ENCODE measurements around the gene SLC4A8. TPM values are rescaled to one million over a fixed set of nuclear protein-coding genes. Genes with fewer than 3 reads are reported as not detected.

SLC4A8 gene
- total and polyA plus RNA-seq, 9 of the 15 experiments (the other 6 are each of a cell fraction or from before 2014, with no cell fraction given): 0.04 to 1.5 (median 0.12) TPM; not detected in 2

GRCh38 chr12:51390891-51391282 is 33.7 kb upstream of the SLC4A8 start (continued):
- TF ChIP-seq TEAD1 (CRISPR knock-in tag; IDR thresholded peaks at IDR 0.05) (peak in 1 of 2 experiments; percentile 61; a peak in 1 of 4 replicates), POLR2AphosphoS2 (IDR thresholded peaks at IDR 0.05; ENCODE audit: low read length) (no peak), MECOM (CRISPR knock-in tag; IDR thresholded peaks at IDR 0.05) (no peak), HMGN3 (IDR thresholded peaks at IDR 0.05; ENCODE audit: borderline replicate concordance, extremely low read depth, insufficient read length, low read depth, low read length) (peak; percentile 10)
- TF ChIP-seq, protein P1, sequence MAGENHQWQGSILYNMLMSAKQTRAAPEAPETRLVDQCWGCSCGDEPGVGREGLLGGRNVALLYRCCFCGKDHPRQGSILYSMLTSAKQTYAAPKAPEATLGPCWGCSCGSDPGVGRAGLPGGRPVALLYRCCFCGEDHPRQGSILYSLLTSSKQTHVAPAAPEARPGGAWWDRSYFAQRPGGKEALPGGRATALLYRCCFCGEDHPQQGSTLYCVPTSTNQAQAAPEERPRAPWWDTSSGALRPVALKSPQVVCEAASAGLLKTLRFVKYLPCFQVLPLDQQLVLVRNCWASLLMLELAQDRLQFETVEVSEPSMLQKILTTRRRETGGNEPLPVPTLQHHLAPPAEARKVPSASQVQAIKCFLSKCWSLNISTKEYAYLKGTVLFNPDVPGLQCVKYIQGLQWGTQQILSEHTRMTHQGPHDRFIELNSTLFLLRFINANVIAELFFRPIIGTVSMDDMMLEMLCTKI (IDR thresholded peaks at IDR 0.05; ENCODE audit: partially characterized antibody): no peak

DNA sequence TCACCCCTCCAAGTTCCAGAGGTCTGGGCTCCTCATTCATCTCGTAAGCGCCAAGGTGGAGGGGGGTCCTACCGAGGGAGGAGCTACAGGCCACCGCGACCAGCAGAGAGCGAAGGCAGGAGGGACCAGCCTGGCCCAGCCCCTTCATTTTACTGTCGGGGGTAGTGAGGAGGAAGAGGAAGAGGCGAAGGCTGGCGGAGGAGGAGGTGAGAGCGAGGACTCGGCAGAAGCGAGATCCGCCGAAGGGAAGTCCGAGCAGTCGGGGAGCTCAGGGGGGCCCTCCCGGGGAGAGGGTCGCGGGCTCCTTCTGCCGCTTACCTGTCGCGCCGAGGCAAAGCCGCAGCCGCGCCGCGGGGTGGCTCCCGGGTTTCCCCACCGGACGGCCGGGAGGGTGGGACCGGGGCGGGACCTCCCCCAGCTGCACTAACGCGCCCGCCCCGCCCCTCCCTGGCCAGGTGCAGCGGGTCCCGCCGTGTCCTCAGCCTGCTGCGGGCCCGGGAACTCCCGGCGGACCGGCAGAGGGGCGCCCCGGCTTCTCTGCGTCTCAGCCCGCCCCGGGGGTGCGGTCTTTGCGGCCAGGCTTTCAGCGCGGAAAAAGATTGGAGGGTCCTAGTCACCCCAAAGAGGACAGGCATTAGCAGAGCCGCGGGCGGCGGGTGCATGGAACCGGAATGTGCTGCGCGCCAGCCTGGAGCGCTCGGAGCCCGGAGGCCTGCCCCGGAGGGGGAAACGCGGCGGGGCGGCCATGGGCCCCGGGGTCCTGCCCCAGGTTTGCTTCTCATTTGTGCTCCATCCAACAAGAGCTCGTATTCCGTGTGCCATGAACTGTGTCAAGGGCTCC is 33.1 kb upstream of the SLC4A8 start, which contains the start of gene GALNT6:
TSS of gene GALNT6 (minus strand) at position 124 of the 841 bp plus-strand sequence. CDS start 11,625 bp downstream, outside the sequence.
- Histone ChIP-seq H4K20me1 (replicated peaks; ENCODE audit: control insufficient read depth, insufficient read depth, low read length) (no peaks in the 10 kb centered on the region), H3K9me3 (replicated peaks; ENCODE audit: control insufficient read depth, insufficient read depth, low read depth, low read length) (no peaks in the 10 kb centered on the region), H3K4me3 (peak within 1 kb of the TSS; percentile 51), H3K4me2 (ENCODE audit: insufficient read depth, low read length) (peak within 1 kb of the TSS; percentile 79), H2AFZ (ENCODE audit: low read depth, low read length) (peak within 1 kb of the TSS; percentile 90), H3K9me1 (ENCODE audit: control insufficient read depth, insufficient read depth, low read length) (no peaks in the 10 kb centered on the region), H3K9ac (ENCODE audit: insufficient read depth in 1 of 2, low read depth in 2 of 2, low read length in 2 of 2) (peak within 1 kb of the TSS; percentile 67 to 92), H3K4me1 (replicated peaks in 1 of 2; ENCODE audit: control insufficient read depth in 2 of 2, insufficient read depth in 2 of 2, low read length in 2 of 2) (peaks cover 45 to 52% of the 10 kb centered on the region in 2 experiments), H3K27me3 (ENCODE audit: control insufficient read depth in 2 of 2, insufficient read depth in 2 of 2, low read length in 2 of 2) (no peaks in the 10 kb centered on the region), H3K27ac (ENCODE audit: extremely low read depth, low read depth, low read length) (peak within 1 kb of the TSS; percentile 32; the same call in 1 of the 3 replicates), H3K79me2 (ENCODE audit: control insufficient read depth, insufficient read depth, low read length) (no peaks in the 10 kb centered on the region), H3K36me3 (ENCODE audit: control insufficient read depth, insufficient read depth, low read length) (no peaks in the 10 kb centered on the region)
- 8% methylated on average over 12 of the region's 73 CpGs for WGBS (ENCODE audit: insufficient coverage, low coverage, missing lambda C conversion rate)
- in situ Hi-C loops (cut with MboI) (no loop called here), intact Hi-C loops (cut with micrococcal nuclease) (no loop called here)
- FAIRE-seq (no peak), ATAC-seq (peak; percentile 77), DNase-seq (ENCODE audit: extremely low read depth in 1 of 4, low spot score in 3 of 4) (peak; percentile 70 to 91 (median 85))
- CTCF ChIA-PET (ENCODE audit: low intra/inter-chr PET ratio): interaction anchor here (0.6 kb wide), 1 partner anchor 1261 kb away, joined by 3 read pairs; no protein-coding TSS in a partner anchor
- no TSS peak for BruUV-seq (replicated peaks)
- POLR2A ChIA-PET: interaction anchor here (0.7 to 1.5 kb wide), 2 partner anchors 18 to 1707 kb away, joined by 3 read pairs; no protein-coding TSS in a partner anchor
- TF ChIP-seq, protein P2, sequence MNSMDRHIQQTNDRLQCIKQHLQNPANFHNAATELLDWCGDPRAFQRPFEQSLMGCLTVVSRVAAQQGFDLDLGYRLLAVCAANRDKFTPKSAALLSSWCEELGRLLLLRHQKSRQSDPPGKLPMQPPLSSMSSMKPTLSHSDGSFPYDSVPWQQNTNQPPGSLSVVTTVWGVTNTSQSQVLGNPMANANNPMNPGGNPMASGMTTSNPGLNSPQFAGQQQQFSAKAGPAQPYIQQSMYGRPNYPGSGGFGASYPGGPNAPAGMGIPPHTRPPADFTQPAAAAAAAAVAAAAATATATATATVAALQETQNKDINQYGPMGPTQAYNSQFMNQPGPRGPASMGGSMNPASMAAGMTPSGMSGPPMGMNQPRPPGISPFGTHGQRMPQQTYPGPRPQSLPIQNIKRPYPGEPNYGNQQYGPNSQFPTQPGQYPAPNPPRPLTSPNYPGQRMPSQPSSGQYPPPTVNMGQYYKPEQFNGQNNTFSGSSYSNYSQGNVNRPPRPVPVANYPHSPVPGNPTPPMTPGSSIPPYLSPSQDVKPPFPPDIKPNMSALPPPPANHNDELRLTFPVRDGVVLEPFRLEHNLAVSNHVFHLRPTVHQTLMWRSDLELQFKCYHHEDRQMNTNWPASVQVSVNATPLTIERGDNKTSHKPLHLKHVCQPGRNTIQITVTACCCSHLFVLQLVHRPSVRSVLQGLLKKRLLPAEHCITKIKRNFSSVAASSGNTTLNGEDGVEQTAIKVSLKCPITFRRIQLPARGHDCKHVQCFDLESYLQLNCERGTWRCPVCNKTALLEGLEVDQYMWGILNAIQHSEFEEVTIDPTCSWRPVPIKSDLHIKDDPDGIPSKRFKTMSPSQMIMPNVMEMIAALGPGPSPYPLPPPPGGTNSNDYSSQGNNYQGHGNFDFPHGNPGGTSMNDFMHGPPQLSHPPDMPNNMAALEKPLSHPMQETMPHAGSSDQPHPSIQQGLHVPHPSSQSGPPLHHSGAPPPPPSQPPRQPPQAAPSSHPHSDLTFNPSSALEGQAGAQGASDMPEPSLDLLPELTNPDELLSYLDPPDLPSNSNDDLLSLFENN (IDR thresholded peaks at IDR 0.05; ENCODE audit: low read depth in 2 of 2, low read length in 2 of 2): no peak
- TF ChIP-seq, protein P3, sequence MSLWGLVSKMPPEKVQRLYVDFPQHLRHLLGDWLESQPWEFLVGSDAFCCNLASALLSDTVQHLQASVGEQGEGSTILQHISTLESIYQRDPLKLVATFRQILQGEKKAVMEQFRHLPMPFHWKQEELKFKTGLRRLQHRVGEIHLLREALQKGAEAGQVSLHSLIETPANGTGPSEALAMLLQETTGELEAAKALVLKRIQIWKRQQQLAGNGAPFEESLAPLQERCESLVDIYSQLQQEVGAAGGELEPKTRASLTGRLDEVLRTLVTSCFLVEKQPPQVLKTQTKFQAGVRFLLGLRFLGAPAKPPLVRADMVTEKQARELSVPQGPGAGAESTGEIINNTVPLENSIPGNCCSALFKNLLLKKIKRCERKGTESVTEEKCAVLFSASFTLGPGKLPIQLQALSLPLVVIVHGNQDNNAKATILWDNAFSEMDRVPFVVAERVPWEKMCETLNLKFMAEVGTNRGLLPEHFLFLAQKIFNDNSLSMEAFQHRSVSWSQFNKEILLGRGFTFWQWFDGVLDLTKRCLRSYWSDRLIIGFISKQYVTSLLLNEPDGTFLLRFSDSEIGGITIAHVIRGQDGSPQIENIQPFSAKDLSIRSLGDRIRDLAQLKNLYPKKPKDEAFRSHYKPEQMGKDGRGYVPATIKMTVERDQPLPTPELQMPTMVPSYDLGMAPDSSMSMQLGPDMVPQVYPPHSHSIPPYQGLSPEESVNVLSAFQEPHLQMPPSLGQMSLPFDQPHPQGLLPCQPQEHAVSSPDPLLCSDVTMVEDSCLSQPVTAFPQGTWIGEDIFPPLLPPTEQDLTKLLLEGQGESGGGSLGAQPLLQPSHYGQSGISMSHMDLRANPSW (CRISPR knock-in tag; IDR thresholded peaks at IDR 0.05): no peak
- no peak for TF ChIP-seq ERF (CRISPR knock-in tag; IDR thresholded peaks at IDR 0.05)
- TF ChIP-seq YY1 (IDR thresholded peaks at IDR 0.05; ENCODE audit: borderline replicate concordance in 1 of 3, control insufficient read depth in 1 of 3, extremely low read depth in 1 of 3, insufficient read depth in 3 of 3, insufficient read length in 1 of 3, insufficient replicate concordance in 2 of 3, low read depth in 1 of 3, low read length in 2 of 3): peak in 1 of 3 experiments; percentile 22
- TF ChIP-seq ZNF324 (CRISPR knock-in tag; IDR thresholded peaks at IDR 0.05): no peak

Data from K562 (cell line).